ENCODE results near the gene TXNRD1. TPM values are rescaled to one million over a fixed set of nuclear protein-coding genes. Genes with fewer than 3 reads are reported as not detected.

Gene TXNRD1
- total and polyA plus RNA-seq, 2 donors (not counting 1 experiment from before 2014, with no cell fraction given) = 436 to 1,000 TPM

GRCh38 chr12:104358353-104359003, 142.9 kb downstream of the TXNRD1 start:
- peak in 1 of 2 donors; percentile 68 for DNase-seq (ENCODE audit: low read depth in 2 of 2)
- no peaks in the 10 kb centered on the region for H3K4me1 ChIP-seq (ENCODE audit: control insufficient read depth, extremely low read depth, insufficient read depth, low read length)
- no peak overlapping the region for H3K4me2 ChIP-seq (ENCODE audit: extremely low read depth, insufficient read depth, low read length)
- H3K36me3 ChIP-seq (ENCODE audit: control insufficient read depth, insufficient read depth, low read length) = peaks cover 7% of the 10 kb centered on the region
- no peaks in the 10 kb centered on the region for H3K9me3 ChIP-seq (ENCODE audit: control insufficient read depth, insufficient read depth, low read depth, low read length)
- no peak overlapping the region for H3K4me3 ChIP-seq (replicated peaks in 1 of 4; ENCODE audit: control extremely low read depth in 1 of 4, insufficient read depth in 1 of 4, low read depth in 3 of 4, low read length in 4 of 4)
- no peak overlapping the region for H3K9ac ChIP-seq (ENCODE audit: insufficient read depth, low read length)
- no peak overlapping the region for H3K27ac ChIP-seq (ENCODE audit: insufficient read depth, low read length)
- no peaks in the 10 kb centered on the region for H3K27me3 ChIP-seq (ENCODE audit: control insufficient read depth, insufficient read depth, low read length)
- no peaks in the 10 kb centered on the region for H4K20me1 ChIP-seq (ENCODE audit: control insufficient read depth, extremely low read depth, insufficient read depth, low read length)
- no peaks in the 10 kb centered on the region for H3K79me2 ChIP-seq (ENCODE audit: control insufficient read depth, insufficient read depth, low read length)
- no peak overlapping the region for H2AFZ ChIP-seq (ENCODE audit: low read length)
- no peak for TF ChIP-seq EZH2 (IDR thresholded peaks at IDR 0.05; ENCODE audit: low read length, missing control alignments)
- peak; percentile 71 to 90 for TF ChIP-seq CTCF (conservative IDR thresholded peaks at IDR 0.05 in 1 of 2, IDR thresholded peaks at IDR 0.05 in 1 of 2; ENCODE audit: low read depth in 1 of 2, low read length in 2 of 2)

- Histone ChIP-seq H3K4me2 (ENCODE audit: extremely low read depth, insufficient read depth, low read length) (no peak overlapping the region), H2AFZ (ENCODE audit: low read length) (no peak overlapping the region), H4K20me1 (ENCODE audit: control insufficient read depth, extremely low read depth, insufficient read depth, low read length) (no peaks in the 10 kb centered on the region), H3K9ac (ENCODE audit: insufficient read depth, low read length) (no peak overlapping the region), H3K4me1 (ENCODE audit: control insufficient read depth, extremely low read depth, insufficient read depth, low read length) (no peaks in the 10 kb centered on the region), H3K36me3 (ENCODE audit: control insufficient read depth, insufficient read depth, low read length) (peaks cover 5% of the 10 kb centered on the region), H3K4me3 (replicated peaks in 1 of 4; ENCODE audit: control extremely low read depth in 1 of 4, insufficient read depth in 1 of 4, low read depth in 3 of 4, low read length in 4 of 4) (no peak overlapping the region), H3K79me2 (ENCODE audit: control insufficient read depth, insufficient read depth, low read length) (no peaks in the 10 kb centered on the region), H3K27ac (ENCODE audit: insufficient read depth, low read length) (no peak overlapping the region), H3K27me3 (ENCODE audit: control insufficient read depth, insufficient read depth, low read length) (no peaks in the 10 kb centered on the region), H3K9me3 (ENCODE audit: control insufficient read depth, insufficient read depth, low read depth, low read length) (no peaks in the 10 kb centered on the region)
- no peak for DNase-seq (ENCODE audit: low read depth in 2 of 2)
- TF ChIP-seq EZH2 (IDR thresholded peaks at IDR 0.05; ENCODE audit: low read length, missing control alignments) (no peak), CTCF (conservative IDR thresholded peaks at IDR 0.05 in 1 of 2, IDR thresholded peaks at IDR 0.05 in 1 of 2; ENCODE audit: low read depth in 1 of 2, low read length in 2 of 2) (no peak)
Measured at GRCh38 chr12:104359216-104359615, 143.6 kb downstream of the TXNRD1 start.

GRCh38 chr12:104360157-104360556, 144.6 kb downstream of the TXNRD1 start:
- H3K9me3 ChIP-seq (ENCODE audit: control insufficient read depth, insufficient read depth, low read depth, low read length) = no peaks in the 10 kb centered on the region
- H3K27me3 ChIP-seq (ENCODE audit: control insufficient read depth, insufficient read depth, low read length) = no peaks in the 10 kb centered on the region
- peak in 1 of 2 donors; percentile 50 for DNase-seq (ENCODE audit: low read depth in 2 of 2)
- no peak overlapping the region for H3K4me2 ChIP-seq (ENCODE audit: extremely low read depth, insufficient read depth, low read length)
- no peak for TF ChIP-seq EZH2 (IDR thresholded peaks at IDR 0.05; ENCODE audit: low read length, missing control alignments)
- TF ChIP-seq CTCF (conservative IDR thresholded peaks at IDR 0.05 in 1 of 2, IDR thresholded peaks at IDR 0.05 in 1 of 2; ENCODE audit: low read depth in 1 of 2, low read length in 2 of 2) = no peak
- no peaks in the 10 kb centered on the region for H3K79me2 ChIP-seq (ENCODE audit: control insufficient read depth, insufficient read depth, low read length)
- no peaks in the 10 kb centered on the region for H3K36me3 ChIP-seq (ENCODE audit: control insufficient read depth, insufficient read depth, low read length)
- H4K20me1 ChIP-seq (ENCODE audit: control insufficient read depth, extremely low read depth, insufficient read depth, low read length) = no peaks in the 10 kb centered on the region
- H3K27ac ChIP-seq (ENCODE audit: insufficient read depth, low read length) = no peak overlapping the region
- H3K4me1 ChIP-seq (ENCODE audit: control insufficient read depth, extremely low read depth, insufficient read depth, low read length) = no peaks in the 10 kb centered on the region
- no peak overlapping the region for H3K9ac ChIP-seq (ENCODE audit: insufficient read depth, low read length)
- no peak overlapping the region for H2AFZ ChIP-seq (ENCODE audit: low read length)
- no peak overlapping the region for H3K4me3 ChIP-seq (replicated peaks in 1 of 4; ENCODE audit: control extremely low read depth in 1 of 4, insufficient read depth in 1 of 4, low read depth in 3 of 4, low read length in 4 of 4)
